MG63 (cell line): ENCODE data around the gene CHD2. TPM values are rescaled to one million over a fixed set of nuclear protein-coding genes. Genes with fewer than 3 reads are reported as not detected.
"Not testable (repeated sequence)": the region's sequence is repeated elsewhere in the genome, so short reads cannot be mapped to it uniquely, and the experiment has no call there.

Experiments used
- DNase-seq: peaks from one replicate; pipeline ENCODE4 v3.0.0-alpha.2; 2020
- H3K27me3 ChIP-seq: fragments of 250-450 bp; sonication (Bioruptor Pico); 2 replicates; pipeline ENCODE4 v1.5.1; 2020; ENCODE audit warnings: mild to moderate bottlenecking, moderate library complexity
- H3K36me3 ChIP-seq: fragments of 250-450 bp; sonication (Bioruptor Pico); 2 replicates; pipeline ENCODE4 v1.5.1; 2020; ENCODE audit warnings: mild to moderate bottlenecking, moderate library complexity
- H3K4me3 ChIP-seq: fragments of 250-450 bp; sonication (Bioruptor Pico); 2 replicates; pipeline ENCODE4 v1.5.1; 2020; ENCODE audit warnings: mild to moderate bottlenecking, moderate library complexity
- H3K9me3 ChIP-seq: fragments of 250-450 bp; sonication (Bioruptor Pico); 2 replicates; pipeline ENCODE4 v1.5.1; 2020; ENCODE audit warnings: mild to moderate bottlenecking, moderate library complexity
- total RNA-seq: library from RNA; depleted of rRNA; stranded (reverse); fragments of >200 nt; shearing (Covaris generic); gene quantifications from 2 replicates; pipeline ENCODE4 v1.2.3, GENCODE V29; 2014; ENCODE audit warnings: low replicate concordance; rRNA removed

The CHD2 gene
- total RNA-seq: 18.0 and 23.1 TPM in 2 replicates

DNA sequence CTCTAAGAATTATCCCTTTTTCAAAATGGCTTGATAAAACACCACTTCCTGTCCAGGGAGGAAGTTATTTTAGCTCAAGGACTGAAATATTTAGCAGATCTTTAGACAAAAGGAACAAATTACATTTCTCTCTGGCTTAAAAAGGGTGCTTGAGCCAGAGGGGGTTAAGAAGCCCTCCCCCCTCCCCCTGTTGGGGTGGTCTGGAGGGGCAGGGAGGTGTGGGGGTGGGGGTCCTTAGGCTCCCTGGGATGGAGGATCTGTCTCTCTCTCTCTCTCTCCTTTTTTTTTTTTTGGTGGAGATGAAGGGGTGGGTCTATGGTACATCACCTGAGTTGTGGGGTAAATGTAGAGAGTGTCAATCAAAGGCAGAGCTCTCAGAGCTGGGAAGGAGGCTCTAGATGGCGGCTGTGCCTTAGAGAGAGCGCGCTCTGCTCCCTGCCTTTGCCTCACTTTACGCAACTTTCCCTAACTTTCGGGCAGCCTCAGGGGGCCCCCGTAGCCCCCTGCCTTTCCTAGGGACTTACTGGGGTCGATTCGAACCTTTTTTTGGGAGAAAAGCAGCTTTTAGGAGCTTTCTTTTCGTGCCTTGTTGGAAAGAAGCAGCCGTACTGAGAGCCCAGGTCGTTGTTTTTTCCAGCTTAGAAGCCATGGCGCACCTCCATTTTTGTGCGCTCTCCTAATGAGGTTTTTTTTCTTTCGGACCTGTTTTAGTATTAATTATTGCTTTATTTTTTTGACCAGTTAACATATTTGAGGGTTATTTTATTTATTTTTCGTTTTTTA, at the start of gene CHD2:
Gene CHD2, plus strand, starts transcription at position 377 of the 783 bp plus-strand sequence. CDS start 914 bp downstream, outside the sequence.
- no peaks in the 10 kb centered on the region for H3K27me3 ChIP-seq
- H3K4me3 ChIP-seq: peak within 1 kb of the TSS; percentile 68
- peak; percentile 74 for DNase-seq
- H3K9me3 ChIP-seq: no peaks in the 10 kb centered on the region
- peaks cover 81% of the 10 kb centered on the region for H3K36me3 ChIP-seq

DNA sequence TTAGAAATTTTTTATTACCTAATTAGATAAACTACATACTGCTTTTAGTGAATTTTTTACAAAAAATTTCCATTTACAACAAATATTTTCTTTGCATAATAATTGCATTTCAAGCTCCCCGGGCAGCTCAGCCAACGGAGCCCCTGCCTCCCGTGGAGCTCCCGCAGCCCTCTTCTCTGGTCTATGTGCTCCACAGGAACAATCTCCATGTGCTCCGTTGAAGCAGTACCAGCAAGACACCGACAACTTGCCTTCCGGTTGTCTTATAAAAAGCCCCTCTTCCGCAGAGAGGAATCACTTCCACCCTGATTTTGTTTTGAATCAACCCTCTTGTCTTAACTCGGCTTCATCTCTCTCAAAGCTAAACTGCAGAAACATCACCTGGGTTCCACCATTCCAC, 46.9 kb upstream of the CHD2 start:
- Histone ChIP-seq H3K4me3 (no peak overlapping the region), H3K27me3 (no peaks in the 10 kb centered on the region), H3K36me3 (no peaks in the 10 kb centered on the region), H3K9me3 (peaks cover 5% of the 10 kb centered on the region; the same call in 1 of the 2 replicates)
- DNase-seq: no peak

DNA sequence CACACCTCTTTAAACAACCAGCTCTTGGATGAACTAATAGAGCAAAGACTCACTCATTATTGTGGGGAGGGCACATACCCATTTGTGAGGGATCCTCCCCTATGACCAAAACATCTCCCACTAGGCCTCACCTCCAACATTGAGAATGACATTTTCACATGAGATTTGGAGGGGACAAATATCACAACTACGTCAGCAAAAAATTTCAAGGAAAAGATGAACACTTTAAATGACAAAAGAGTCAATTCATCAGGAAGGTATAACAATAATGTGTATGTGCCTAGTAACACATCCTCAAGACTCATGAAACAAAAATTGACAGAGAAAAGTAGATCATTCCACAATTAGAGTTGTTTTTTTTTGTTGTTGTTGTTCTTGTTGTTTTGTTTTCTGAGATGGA, 38.4 kb upstream of the CHD2 start:
- no peak overlapping the region for H3K4me3 ChIP-seq
- H3K36me3 ChIP-seq: no peaks in the 10 kb centered on the region
- peaks cover 15% of the 10 kb centered on the region; the same call in 1 of the 2 replicates for H3K9me3 ChIP-seq
- no peaks in the 10 kb centered on the region for H3K27me3 ChIP-seq
- DNase-seq: no peak

DNA sequence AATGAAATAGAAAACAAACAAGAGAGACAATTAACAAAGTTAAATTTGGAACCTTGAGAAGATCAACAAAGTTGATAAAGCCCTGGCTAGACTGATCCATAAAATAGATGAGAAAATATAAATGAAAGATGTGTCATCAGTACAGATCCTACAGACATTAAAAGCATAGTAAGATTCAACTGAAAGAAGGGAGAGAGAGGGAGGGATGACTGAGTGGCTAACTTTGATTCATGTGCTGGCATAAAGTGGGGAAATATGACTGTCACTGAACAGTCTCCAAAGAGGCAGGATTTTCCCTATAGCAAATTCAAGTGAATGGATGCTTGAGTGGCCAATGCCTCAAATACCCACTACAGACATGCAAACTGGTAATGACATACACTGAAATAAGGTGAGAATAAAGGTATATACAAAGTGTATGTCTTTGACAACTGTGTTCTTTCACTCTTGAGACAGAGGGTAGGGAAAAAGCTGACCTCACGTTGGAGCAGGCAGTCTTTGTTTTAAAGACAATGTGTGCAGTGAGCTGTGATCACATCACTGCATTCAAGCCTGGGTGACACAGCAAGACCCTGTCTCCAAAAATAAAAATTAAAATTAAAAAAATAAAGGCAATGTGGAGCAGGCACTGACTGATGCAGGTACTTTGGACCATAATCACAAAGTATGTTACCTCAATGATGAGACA, 35.9 kb upstream of the CHD2 start:
- H3K4me3 ChIP-seq: no peak overlapping the region
- peaks cover 15% of the 10 kb centered on the region; the same call in 1 of the 2 replicates for H3K9me3 ChIP-seq
- H3K36me3 ChIP-seq: no peaks in the 10 kb centered on the region
- no peak for DNase-seq
- H3K27me3 ChIP-seq: no peaks in the 10 kb centered on the region

DNA sequence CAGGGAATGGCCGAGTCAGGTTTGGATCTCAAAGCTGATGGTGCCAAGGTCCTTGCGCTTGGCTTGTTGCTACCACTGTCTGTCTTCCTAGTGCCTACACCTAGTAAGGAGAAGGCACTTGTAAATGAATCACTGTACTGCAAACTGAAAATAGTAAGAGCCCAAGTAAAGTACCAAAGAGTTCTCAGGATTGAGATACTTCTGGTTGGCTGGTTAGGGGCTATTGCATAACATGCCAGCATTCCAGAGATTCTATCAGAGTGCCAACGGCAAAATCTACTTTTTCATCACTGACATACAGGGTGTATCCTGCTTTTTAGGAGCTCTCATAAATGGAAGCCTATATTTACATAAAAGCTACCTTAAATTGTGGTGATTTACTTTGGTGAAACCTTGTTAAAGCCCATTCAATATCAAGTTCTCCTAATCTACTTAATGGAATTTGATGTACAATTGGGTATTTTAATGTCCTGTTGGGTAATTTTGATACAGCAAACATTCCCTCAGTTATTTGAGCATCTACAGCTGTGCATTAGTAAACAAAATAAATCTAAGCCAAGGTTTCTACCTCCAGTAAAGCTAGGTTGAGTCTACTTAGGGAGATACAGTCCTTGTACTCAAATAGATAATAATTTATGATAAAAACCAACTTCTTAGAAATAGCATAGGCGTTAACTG, 30.7 kb upstream of the CHD2 start:
- H3K27me3 ChIP-seq: no peaks in the 10 kb centered on the region
- H3K9me3 ChIP-seq: peaks cover 2% of the 10 kb centered on the region; the same call in 1 of the 2 replicates
- H3K4me3 ChIP-seq: no peak overlapping the region
- peak; percentile 18 for DNase-seq
- H3K36me3 ChIP-seq: no peaks in the 10 kb centered on the region

DNA sequence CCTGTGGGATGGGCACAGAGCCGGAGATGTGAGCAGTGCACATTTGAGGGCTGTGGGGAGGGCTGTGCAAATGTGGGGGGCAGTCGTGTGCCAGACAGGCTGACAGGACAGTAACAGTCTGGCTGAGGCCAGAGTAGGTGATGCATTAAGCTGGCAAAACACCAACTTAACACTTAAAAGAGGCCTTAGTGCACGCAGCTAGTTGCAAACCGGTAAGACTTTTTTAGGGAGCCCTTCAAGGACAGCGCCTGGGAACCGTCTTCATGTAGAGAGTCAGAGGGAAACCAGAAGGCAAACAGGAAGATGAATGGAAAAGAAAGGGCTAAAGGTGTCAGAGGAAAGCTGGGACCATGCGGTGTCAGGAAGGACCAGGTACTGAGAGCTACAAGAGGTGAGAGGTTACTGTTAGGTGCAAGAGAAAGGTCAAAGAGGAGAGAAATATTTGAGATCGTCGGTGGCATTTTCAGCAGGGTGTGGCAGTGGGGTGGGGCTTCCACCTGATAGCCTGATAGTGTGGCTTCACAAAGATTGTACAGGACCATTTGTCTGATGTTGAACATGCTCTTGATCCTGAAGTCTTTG, 30.0 kb upstream of the CHD2 start:
- no peak for DNase-seq
- no peak overlapping the region for H3K4me3 ChIP-seq
- H3K9me3 ChIP-seq: no peaks in the 10 kb centered on the region
- no peaks in the 10 kb centered on the region for H3K36me3 ChIP-seq
- H3K27me3 ChIP-seq: no peaks in the 10 kb centered on the region

DNA sequence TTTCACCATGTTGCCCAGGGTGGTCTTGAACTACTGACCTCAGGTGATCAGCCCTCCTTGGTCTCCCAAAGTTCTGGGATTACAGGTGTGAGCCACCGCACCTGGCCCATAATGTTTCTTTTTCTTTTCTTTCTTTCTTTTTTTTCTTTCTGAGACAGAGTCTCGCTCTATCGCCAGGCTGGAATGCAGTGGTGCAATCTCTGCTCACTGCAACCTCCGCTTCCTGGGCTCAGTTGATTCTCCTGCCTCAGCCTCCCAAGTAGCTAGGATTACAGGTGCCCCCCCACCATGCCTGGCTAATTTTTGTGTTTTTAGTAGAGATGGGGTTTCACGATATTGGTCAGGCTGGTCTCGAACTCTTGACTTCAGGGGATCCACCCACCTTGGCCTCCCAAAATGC, 27.2 kb upstream of the CHD2 start:
- H3K4me3 ChIP-seq, H3K27me3 ChIP-seq, H3K36me3 ChIP-seq, DNase-seq, H3K9me3 ChIP-seq: not testable (repeated sequence)

DNA sequence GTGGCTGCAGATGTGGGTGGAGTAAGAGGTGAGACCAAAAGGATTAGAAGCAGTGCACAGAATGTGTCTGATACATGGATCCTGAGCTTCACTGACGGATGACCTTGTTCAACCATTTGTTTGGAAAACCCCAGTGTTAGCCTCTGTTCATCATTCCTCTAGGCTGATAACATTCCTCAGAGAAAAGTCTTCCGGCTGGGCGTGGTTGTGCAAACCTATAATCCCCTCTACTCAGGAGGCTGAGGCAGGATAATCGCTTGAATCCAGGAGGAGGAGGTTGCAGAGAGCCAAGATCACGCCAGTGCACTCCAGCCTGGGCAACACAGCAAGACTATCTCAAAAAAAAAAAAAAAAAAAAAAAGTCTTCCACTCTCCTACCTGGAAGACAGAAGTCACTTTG, 23.1 kb upstream of the CHD2 start:
- Histone ChIP-seq H3K36me3 (no peaks in the 10 kb centered on the region), H3K4me3 (no peak overlapping the region), H3K9me3 (no peaks in the 10 kb centered on the region), H3K27me3 (no peaks in the 10 kb centered on the region)
- DNase-seq: no peak

DNA sequence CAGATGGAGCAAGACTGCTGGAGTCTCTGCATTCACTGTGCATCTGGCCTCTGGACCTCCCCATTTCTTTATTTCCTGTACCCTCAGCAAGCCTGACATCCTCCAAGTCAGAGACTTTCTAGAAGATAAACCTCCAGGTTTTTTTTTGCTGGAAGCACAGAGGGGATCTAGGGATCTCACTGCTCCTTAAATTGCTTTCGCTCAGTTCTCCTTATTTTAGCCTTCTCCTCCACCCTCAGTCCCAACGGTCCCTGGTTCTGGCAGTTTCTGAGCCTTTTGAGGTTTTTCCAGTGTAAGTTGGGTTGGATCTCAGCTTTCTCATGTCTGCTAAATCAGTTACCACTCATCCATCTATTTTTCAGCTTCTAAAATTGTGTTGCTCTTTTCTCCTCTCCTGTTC, 22.7 kb upstream of the CHD2 start:
- H3K9me3 ChIP-seq: no peaks in the 10 kb centered on the region
- no peak for DNase-seq
- H3K27me3 ChIP-seq: no peaks in the 10 kb centered on the region
- no peaks in the 10 kb centered on the region for H3K36me3 ChIP-seq
- no peak overlapping the region for H3K4me3 ChIP-seq

DNA sequence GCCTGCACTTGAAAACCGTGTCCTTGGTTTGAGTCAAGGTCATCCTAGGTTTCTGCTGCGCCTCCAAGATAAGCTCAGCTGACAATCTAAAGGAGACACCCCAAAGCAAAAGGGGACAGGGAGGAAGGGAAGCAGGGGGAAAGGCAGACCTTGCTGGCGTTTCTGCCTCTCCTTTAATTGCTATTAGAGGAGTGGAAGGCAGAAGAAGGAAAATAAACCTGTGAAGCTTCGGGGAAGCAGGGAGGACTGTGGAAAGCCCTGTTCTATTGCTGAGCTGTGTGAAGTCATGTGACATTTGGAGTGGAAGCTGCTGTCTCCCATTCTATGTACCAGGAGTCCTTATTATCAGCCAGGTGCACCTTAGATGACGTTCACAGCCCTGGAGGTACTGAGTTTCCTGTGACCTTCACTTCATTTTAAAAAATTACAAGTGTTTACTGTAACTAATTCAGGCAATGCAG, 21.5 kb upstream of the CHD2 start:
- DNase-seq: no peak
- Histone ChIP-seq H3K4me3 (no peak overlapping the region), H3K27me3 (no peaks in the 10 kb centered on the region), H3K9me3 (no peaks in the 10 kb centered on the region), H3K36me3 (peaks cover 3% of the 10 kb centered on the region)

DNA sequence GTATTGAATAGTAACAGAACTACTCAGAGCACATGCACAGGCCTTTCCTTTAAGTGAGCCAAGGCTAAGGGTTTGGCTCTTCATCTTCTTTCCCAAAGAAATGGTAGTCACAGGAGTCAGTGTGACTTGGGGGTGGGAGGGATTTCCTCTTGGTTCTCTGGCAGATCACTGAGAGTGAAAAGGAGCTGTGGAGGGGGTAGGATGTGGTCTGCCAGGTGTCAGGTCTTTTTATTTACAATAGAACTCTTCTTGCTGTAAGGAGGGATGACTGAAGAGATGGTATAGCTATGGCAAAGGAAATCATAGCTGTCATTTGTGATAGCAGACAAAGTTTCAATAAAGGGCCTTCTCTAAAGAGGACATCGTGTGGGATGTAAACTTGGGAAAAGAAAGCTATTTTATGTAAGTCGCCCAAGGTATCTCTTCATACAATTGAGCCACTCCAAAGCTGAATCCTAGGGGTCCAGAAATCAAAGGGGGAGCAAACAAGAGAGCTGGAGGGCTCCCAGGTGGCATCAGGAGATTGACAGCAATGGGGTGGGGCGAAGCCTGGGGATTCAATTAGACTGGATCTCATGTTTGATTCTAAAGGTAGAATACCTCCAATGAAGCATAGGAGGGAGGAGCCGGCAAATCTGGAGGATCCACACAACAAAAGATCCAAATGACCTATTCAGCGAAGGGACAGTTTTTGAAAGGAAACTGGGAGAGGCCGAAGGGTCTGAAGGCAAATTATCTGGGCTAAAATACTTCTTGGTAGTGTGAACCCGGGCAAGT, 20.0 kb upstream of the CHD2 start:
- Histone ChIP-seq H3K27me3 (no peaks in the 10 kb centered on the region), H3K4me3 (no peak overlapping the region), H3K9me3 (no peaks in the 10 kb centered on the region), H3K36me3 (peaks cover 18% of the 10 kb centered on the region)
- no peak for DNase-seq

DNA sequence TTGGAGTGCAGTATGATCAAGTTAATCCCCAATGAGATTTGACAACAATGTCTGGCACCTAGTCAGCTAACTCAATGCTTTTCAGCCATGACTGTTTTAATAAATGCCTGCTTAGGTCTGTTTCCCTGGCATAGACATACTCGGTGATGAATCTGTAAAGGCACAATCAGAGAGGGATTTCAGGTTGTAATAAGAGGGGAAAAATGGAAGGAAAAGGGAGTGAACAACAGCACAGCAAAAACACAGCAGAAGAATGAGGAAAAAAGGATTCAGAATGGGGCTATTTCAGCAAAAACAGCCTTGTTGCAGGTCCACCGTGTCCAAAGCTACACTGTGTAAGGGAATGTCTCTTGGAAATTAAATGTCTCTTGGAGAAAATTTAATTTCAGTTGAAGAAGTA, 19.3 kb upstream of the CHD2 start:
- Histone ChIP-seq H3K9me3 (no peaks in the 10 kb centered on the region), H3K36me3 (peaks cover 24% of the 10 kb centered on the region), H3K27me3 (no peaks in the 10 kb centered on the region), H3K4me3 (no peak overlapping the region)
- DNase-seq: no peak

DNA sequence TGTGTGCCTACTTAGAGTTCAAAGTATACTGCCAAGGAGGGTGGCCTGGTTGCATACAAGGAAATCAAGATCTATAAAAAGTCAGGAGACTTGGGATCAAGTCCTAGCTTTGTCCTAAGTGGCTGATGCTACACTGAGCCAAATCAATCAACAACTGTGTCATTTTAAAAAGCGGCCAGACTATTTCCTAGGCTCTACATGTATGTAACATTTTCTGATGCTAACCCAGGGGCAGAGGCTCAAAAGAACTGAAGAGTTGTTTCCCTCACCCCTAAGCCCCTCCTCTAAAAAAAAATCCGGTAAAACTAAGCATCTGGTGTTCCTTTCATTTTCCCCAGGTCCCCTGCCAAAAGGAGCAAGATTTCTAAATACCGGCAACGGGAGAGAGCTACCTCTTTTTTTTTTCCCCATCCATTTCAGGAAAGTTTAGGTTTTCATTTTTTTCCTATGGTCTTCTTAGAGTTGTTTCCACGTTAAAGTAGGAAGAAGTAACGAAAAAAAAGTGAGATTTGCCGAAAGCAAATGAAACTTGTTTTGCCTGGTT, 18.8 kb upstream of the CHD2 start:
- Histone ChIP-seq H3K27me3 (no peaks in the 10 kb centered on the region), H3K36me3 (peaks cover 29% of the 10 kb centered on the region), H3K9me3 (no peaks in the 10 kb centered on the region), H3K4me3 (peak overlapping the region; percentile 44; the same call in 1 of the 2 replicates)
- DNase-seq: no peak

DNA sequence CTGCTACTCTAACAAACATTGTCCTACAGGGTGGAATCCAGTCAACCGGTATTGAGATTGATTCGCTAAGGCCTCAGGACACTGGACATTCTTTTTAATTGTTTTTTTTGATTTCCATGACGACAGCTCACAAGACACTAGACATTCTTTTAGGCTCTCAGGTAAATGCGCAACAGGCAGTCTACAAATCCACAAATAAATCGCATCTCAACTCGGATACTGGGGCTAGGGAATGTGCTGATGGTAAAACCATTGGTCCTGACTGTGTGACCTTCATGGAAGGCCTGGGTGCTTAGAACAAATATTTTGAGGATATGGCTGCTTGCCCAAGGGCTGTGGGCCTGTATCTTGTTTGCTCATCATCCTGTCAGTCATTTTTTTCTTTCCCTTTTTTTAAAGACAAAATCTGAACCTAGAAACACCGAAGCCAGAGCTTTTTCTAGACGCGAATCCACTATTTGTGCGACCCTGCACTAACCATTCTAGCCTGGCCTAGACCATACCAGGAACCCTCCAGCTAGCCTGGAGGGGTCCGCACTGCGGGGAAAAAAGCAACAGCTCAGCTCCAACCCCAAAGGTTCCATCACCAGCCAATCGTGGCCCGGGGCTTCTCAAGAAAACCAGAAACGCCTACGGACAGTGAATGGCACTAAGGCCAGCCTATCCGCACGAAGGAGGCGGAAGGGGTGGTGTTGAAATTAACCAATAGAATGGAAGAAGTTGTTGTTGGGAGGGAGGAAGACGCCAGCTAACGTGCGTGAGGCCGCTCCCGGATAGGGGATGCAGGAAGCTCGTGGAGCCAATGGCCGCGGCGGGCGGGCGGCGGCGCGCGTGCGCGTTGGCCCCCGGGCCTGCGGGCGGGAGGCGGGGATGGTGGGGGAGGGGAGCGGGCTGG, 18.1 kb upstream of the CHD2 start:
- no peaks in the 10 kb centered on the region for H3K27me3 ChIP-seq
- no peaks in the 10 kb centered on the region for H3K9me3 ChIP-seq
- peaks cover 37% of the 10 kb centered on the region for H3K36me3 ChIP-seq
- peak overlapping the region; percentile 44 for H3K4me3 ChIP-seq
- peak; percentile 99 for DNase-seq

DNA sequence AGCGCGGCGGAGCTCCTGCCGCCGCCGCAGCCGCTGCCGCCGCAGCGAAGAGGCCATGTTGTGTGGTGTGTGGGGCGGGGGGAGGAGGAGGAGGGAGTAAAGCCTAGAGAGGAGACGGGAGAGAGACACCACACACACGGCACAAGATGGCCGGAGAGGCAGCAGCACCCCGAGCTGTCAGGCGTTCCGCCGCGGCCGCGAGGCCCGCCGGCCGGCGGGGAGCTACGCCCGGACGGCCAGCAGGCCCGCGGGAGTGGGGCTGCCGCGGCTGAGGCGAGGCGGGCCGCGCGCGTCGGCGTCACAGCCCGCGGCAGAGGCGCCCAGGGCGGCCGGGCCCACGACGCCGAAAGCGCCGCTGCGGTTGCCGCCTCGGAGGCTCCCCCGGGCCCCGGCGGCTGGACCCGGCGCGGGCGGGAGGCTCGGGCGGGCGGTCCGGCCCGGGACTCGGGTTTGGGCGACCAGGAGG, 17.4 kb upstream of the CHD2 start:
- DNase-seq: no peak
- Histone ChIP-seq H3K9me3 (no peaks in the 10 kb centered on the region), H3K36me3 (peaks cover 44% of the 10 kb centered on the region), H3K4me3 (peak overlapping the region; percentile 83), H3K27me3 (no peaks in the 10 kb centered on the region)
